Adrenal gland (tissue), 5 donors: ENCODE results near the gene HNRNPH3.

ENCODE experiments used
- CTCF ChIP-seq, 6 experiments: fragments of 450-650 bp in 4 of 6; fragments of 200-600 bp in 2 of 6; sonication (generic) in 1 of 6; IDR thresholded peaks; 1 replicate in 5 of 6; 2 replicates in 1 of 6; pipeline versions ENCODE4 v1.5.1 to v1.8.0; 2016 to 2021; ENCODE audit warnings: antibody characterized with exemption in 6 of 6, mild to moderate bottlenecking in 2 of 6, moderate library complexity in 1 of 6
- POLR2A ChIP-seq, 2 donors: fragments of 450-650 bp; IDR thresholded peaks; one replicate each; pipeline ENCODE4 v1.6.1; 2017; ENCODE audit warnings: antibody characterized with exemption in 2 of 2, mild to moderate bottlenecking in 2 of 2, moderate library complexity in 1 of 2
- donor health status: DM: no; HTN: no; CAD: no.

- TF ChIP-seq POLR2A (IDR thresholded peaks at IDR 0.05) (no peak), CTCF (IDR thresholded peaks at IDR 0.05) (peak; percentile 43 to 68 (median 59))
Observed at GRCh38 chr10:68301790-68302502, 29.9 kb upstream of the HNRNPH3 start.
